Glomerular endothelial cell (primary cell): ENCODE results near the gene STK33. TPM values are rescaled to one million over a fixed set of nuclear protein-coding genes. Genes with fewer than 3 reads are reported as not detected.

ENCODE experiments used
- DNase-seq: peaks from one replicate; pipeline ENCODE4 v3.0.0-alpha.2; 2011; ENCODE audit warnings: low read depth, low spot score; ENCODE audit errors: extremely low read depth
- total RNA-seq: library from RNA; depleted of rRNA; stranded (reverse); fragments of >200 nt; gene quantifications from 2 replicates; pipeline ENCODE4 v1.2.3, GENCODE V29; 2015

Gene STK33
- total RNA-seq: 4.1 and 6.4 TPM in 2 replicates

- DNase-seq: no peak
Observed at GRCh38 chr11:8593935-8594909, at the start of gene STK33. Gene STK33 (minus strand): TSS chr11:8594228. CDS start chr11:8474905, 119,323 bp downstream.

- DNase-seq: no peak
Observed at GRCh38 chr11:8642196-8642841, 48.3 kb upstream of the STK33 start.

DNA sequence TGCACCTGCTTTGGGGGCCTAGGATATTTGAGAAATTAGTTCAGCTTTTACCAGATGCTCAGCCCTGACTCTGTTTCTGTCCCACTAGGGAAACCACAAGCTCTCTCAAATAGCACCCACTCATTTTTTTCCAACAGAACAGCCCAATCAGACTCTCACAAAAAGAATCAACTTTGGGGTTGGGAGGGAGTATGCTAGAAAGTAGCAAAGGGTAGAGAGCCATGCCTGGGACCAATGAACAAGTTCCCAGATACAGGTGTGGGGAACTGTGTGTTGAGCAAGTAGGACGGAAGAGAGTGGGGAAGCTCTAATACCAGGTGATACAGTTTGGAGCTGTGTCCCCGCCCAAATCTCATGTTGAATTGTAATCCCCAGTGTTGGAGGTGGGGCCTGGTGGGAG lies 47.3 kb upstream of the STK33 start:
- no peak for DNase-seq

GRCh38 chr11:8640267-8640906 lies 46.4 kb upstream of the STK33 start:
- no peak for DNase-seq

DNA sequence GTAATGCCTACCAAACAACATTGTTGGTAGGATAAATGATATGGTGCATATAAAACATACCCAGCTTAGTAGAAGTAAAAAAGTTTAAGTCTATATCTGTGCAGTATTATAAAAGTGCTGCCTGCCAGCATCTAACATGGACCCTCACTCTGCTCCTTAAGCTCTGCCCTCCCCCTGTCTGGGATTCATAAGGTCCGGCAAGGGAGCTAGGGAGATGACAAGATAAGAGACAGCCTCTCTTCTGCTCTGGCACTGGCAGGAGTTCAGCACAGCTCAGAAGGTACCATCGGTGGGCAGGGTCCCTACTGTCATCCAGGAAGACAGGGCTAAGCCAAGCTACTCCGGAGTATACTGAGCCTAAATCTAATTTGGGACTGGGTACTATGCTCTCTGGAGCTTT lies 45.6 kb upstream of the STK33 start:
- no peak for DNase-seq

- no peak for DNase-seq
Observed at GRCh38 chr11:8638300-8638699, 44.3 kb upstream of the STK33 start.

- no peak for DNase-seq
Observed at GRCh38 chr11:8636127-8636526, 42.1 kb upstream of the STK33 start.

- no peak for DNase-seq
Observed at GRCh38 chr11:8634498-8634897, 40.5 kb upstream of the STK33 start.

GRCh38 chr11:8631395-8632118 lies 37.5 kb upstream of the STK33 start:
- DNase-seq: no peak

DNA sequence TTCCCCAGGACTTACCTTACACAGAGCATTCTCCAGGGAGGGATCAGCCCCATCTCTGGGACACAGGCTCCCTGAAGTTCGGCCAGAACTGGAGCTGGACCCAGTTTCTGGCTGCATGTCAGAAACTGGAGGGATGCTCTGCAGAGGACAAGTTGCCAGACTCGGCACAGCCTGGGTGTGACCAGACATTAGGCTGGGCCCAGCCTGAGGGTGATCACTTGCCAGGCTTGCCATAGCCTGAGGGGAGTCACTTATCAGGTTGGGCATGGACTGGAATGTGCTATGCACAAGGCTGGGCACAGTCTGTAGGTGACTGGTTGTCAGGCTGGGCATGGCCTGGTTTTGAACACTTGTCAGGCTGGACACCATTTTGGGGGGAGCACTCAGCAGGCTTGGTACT lies 30.7 kb upstream of the STK33 start:
- no peak for DNase-seq

DNA sequence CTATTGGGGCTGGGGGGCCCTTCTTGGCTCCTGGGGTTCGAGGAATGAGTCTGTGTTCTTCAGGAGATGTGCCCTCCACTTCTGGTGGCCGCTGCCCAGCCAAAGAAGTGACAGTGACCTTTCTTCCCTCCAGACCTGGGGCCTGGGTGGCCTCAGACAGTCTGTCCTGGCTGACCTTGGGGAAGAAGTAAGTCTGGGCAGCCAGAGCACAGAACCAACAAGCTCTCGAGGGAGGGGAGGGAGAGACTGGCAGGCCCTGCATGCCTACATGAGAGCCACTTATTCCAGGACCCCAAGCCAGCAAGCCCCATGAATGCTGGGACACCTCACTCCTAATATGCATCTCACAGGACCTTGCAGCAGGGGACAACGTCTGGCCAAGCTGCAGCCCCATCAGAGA lies 27.1 kb upstream of the STK33 start:
- no peak for DNase-seq

- DNase-seq: no peak
Observed at GRCh38 chr11:8617063-8617462, 23.0 kb upstream of the STK33 start.

GRCh38 chr11:8615291-8616032 lies 21.4 kb upstream of the STK33 start:
- no peak for DNase-seq

GRCh38 chr11:8614497-8614896 lies 20.5 kb upstream of the STK33 start:
- DNase-seq: no peak

DNA sequence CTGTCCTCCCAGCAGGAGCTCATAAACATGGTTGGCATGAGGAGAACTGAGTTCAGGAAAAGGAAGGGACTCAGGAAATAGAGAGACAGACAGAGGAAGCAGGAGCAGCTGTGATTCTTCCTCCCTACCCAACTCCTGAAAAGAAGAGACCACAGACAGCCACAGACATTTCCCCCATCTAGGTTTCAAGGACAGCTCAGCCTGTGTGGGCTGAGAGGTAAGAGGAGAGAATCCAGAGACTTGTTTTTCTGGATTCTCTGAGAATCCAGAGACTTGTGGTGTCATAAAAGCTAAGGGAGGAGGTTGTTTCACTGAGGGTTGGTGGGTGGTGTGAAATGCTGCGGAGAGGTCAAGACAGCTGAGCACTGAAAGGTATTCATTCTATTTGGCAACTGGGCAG lies 19.0 kb upstream of the STK33 start:
- no peak for DNase-seq

DNA sequence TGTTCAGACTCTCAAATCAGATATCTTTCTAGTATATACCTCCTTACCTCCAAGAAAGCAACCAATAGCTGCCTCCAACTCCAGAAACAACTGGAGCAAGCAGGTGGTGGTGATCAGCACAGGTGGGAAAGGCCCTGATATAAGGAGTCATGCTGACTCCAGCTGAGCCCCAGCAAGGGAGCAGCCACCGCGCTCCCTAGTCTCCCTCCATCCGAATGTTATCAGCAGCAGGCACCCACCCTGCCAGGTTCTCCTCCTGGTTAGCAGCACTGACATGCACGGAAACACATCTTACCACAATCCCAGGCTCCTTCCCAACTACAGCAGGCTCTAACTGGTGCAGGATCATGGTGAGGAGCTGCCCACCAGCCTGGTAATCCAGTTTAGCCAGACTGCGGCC lies 18.5 kb upstream of the STK33 start:
- no peak for DNase-seq

DNA sequence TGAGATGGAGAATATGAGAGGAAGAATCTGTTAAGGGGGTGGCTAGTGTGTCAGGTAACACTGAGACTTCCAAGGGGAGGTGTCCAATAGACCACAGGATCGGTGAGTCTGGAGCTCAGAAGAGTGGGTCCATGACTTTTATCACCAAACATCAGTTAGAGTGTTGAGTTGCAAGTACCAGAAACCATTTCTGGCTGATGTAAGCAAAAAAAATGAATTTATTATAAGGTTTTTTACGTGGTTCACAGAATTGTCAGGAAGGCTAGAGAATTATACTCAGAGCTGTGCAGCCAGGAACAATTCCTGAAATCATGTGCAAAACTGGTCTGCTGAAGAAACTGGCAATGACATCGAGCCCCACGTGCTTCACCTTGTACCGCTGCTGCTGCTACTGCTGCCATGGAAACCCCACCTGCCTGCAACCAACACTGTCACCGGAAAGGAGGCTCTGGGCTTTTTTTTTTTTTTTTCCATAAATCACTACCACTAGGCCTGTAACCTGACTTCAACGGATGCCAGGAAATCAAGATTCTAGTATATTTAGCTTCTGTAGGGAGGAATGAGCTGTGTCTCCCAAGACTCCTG lies 16.6 kb upstream of the STK33 start:
- no peak for DNase-seq

DNA sequence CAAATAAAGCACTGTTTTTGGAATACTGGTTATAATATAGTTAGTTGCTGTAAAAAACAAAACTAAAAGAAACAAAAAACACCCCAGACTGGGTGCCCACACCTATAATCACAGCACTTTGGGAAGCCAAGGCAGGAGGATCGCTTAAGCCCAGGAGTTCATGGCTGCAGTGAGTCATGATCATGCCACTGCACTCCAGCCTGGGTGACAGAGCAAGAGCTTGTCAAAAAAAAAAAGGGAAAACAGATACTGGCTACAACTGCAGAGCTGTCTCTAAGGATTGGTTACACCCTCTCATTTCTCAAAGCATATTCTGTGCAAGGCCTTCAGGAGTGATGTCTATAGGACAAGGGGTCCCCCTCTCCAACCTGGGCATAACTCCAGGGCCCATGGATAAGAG lies 14.6 kb upstream of the STK33 start:
- DNase-seq: no peak

GRCh38 chr11:8605971-8606563 lies 12.0 kb upstream of the STK33 start:
- DNase-seq: no peak
